Measurements from ENCODE around the gene CBLL1.

GRCh38 chr7:107788216-107788615, 44.3 kb downstream of the CBLL1 start:
- TF ChIP-seq CTCF (IDR thresholded peaks at IDR 0.05) (no peak), POLR2A (IDR thresholded peaks at IDR 0.05) (no peak)

Measured in Peyer's patch (tissue), 4 donors.